ENCODE data around the gene SWT1. TPM values are rescaled to one million over a fixed set of nuclear protein-coding genes. Genes with fewer than 3 reads are reported as not detected.

The SWT1 gene
- total and polyA plus RNA-seq, 2 of the 13 experiments (the other 11 are each of a cell fraction or from before 2014, with no cell fraction given), result 1.7 to 2.5 TPM

GRCh38 chr1:185300152-185300551 lies 143.2 kb downstream of the SWT1 start:
- CTCF ChIA-PET (ENCODE audit: low intra/inter-chr PET ratio, low total read pairs), result no interaction called here
- H2AFZ ChIP-seq (ENCODE audit: low read length), result no peak overlapping the region
- H3K9me3 ChIP-seq (ENCODE audit: low read length), result no peaks in the 10 kb centered on the region
- POLR2A ChIA-PET, result no interaction called here
- ATAC-seq (no peak), DNase-seq (ENCODE audit: low spot score) (no peak), FAIRE-seq (no peak)
- no peak overlapping the region for H3K4me2 ChIP-seq (ENCODE audit: low read depth, low read length)
- BruUV-seq (replicated peaks), result no TSS peak
- WGBS (ENCODE audit: low lambda C conversion rate), result 96% methylated on average over 6 of the region's 6 CpGs
- H4K20me1 ChIP-seq (ENCODE audit: insufficient read depth, low read length), result no peaks in the 10 kb centered on the region
- in situ Hi-C loops (cut with HindIII; ENCODE audit: extremely low pct_ligation_motif_present, low pct_unique_long_range_greater_than_20kb) (no loop called here), intact Hi-C loops (cut with micrococcal nuclease; ENCODE audit: unreplicated experiment) (no loop called here)
- H3K27me3 ChIP-seq (ENCODE audit: control insufficient read depth in 1 of 2, insufficient read depth in 2 of 2, low read length in 2 of 2), result no peaks in the 10 kb centered on the region
- H3K4me1 ChIP-seq (ENCODE audit: insufficient read depth, low read length), result no peaks in the 10 kb centered on the region
- H3K36me3 ChIP-seq (replicated peaks in 1 of 2; ENCODE audit: control insufficient read depth in 1 of 2, insufficient read depth in 2 of 2, low read length in 2 of 2), result peaks cover 21 to 56% of the 10 kb centered on the region in 2 experiments
- no peak for TF ChIP-seq ZBTB10 (CRISPR knock-in tag; IDR thresholded peaks at IDR 0.05; ENCODE audit: borderline replicate concordance)
- no peak for TF ChIP-seq BHLHE40 (IDR thresholded peaks at IDR 0.05; ENCODE audit: low read length)
- no peak for TF ChIP-seq ATRX (CRISPR knock-in tag; IDR thresholded peaks at IDR 0.05; ENCODE audit: borderline replicate concordance)
- no peak for TF ChIP-seq IKZF5 (CRISPR knock-in tag; IDR thresholded peaks at IDR 0.05)
- TF ChIP-seq HDAC1 (CRISPR knock-in tag; IDR thresholded peaks at IDR 0.05), result no peak
- H3K79me2 ChIP-seq (ENCODE audit: insufficient read depth, low read length), result no peaks in the 10 kb centered on the region
- no peak overlapping the region for H3K4me3 ChIP-seq (replicated peaks in 1 of 3; ENCODE audit: insufficient read depth in 1 of 3, low read depth in 2 of 3, low read length in 3 of 3)
- no peak overlapping the region for H3K9ac ChIP-seq (ENCODE audit: insufficient read depth, low read depth, low read length)
- H3K27ac ChIP-seq (ENCODE audit: extremely low read length, insufficient read depth, low read length), result no peak overlapping the region

Data from HepG2 (cell line).